ENCODE data around the gene MCM6.
"Not testable (repeated sequence)": the region's sequence is repeated elsewhere in the genome, so short reads cannot be mapped to it uniquely, and the experiment has no call there.

Gene MCM6

GRCh38 chr2:135818937-135819610, 57.2 kb downstream of the MCM6 start:
- DNase-seq = peak in 1 of 5 experiments; percentile 80

DNA sequence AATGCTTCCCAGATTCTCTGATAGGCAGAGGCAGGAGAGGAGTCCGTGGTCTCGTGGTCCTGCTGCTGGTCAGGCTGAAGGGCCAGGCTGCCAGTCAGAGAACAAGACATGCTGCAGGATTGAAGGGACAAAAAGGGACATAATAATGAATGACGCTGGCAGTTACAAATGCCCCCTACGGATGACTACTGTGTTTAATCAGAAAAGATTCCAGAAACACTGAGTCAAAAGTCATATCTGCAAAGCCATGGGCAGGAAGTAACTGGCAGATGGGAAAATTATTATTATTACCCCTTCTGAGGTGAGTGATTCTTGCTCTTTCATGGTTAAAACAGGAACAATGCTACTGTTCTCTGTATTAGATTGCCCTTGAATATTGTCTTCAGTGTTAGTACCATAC, 58.3 kb downstream of the MCM6 start:
- DNase-seq = no peak

- no peak for DNase-seq
Measured at GRCh38 chr2:135817466-135817865, 58.8 kb downstream of the MCM6 start.

GRCh38 chr2:135815269-135815668, 61.0 kb downstream of the MCM6 start:
- no peak for DNase-seq

- DNase-seq = no peak
Measured at GRCh38 chr2:135812907-135813511, 63.2 kb downstream of the MCM6 start.

DNA sequence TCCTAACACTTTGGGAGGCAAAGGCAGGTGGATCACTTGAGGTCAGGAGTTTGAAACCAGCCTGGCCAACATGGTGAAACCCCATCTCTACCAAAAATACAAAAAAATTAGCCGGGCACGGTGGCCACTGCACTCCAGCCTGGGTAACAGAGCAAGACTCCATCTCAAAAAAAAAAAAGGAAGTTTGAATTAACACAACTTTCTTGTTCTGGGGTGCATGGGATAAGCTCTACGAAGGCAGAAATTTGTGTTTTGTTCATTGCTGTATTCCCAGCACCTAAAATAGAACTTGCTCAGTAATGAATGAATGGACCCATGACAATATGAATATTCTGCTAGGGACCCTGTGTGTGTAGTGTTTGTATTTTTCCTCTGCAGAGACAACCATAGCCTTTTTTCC, 68.4 kb downstream of the MCM6 start:
- not testable (repeated sequence) for DNase-seq

GRCh38 chr2:135803278-135803677, 73.0 kb downstream of the MCM6 start:
- DNase-seq = no peak

GRCh38 chr2:135802350-135802749, 73.9 kb downstream of the MCM6 start:
- DNase-seq = no peak

DNA sequence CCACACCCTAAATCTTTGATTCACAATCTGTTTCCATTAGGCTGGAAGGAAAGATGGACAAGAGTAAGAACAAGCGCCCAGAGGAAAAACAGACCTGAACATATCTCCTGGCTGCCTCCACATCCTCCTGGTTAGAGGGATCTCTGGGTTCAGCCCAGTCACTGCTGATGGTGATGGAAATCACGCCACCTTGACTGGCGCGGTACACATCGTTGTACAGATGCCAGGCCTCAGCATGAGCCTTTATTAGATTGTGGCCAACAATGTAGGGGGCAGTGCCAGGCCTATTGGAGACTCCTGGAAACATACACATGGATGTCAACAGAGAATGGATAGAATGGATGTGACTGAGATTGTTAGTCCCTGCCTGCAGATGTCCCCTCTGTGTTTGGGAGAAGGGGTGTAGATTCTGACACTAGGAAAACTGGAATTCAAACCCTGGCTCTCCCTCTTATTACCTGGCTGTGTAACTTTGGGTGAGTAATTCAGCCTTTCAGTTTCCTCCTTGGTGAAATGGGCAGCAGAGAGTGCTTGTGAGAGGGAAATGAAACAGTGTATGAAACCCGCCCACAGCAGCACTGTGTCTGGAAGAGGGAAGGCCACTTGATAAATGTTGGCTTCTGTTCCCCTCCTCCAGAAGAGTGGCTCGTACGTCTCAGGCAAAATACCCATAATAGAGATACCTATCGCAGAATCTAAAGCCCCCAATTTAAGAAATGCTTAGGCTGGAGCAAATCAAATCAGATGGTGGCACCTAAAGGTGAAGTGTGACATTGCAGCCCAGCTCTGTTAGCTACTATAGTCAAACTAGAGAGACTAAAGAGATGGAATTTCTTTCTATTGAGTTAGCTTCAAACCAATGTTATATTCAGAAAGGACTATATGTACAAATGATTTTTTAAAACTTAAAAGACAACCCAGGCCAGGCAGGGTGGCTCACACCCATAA, 75.5 kb downstream of the MCM6 start:
- DNase-seq = no peak

DNA sequence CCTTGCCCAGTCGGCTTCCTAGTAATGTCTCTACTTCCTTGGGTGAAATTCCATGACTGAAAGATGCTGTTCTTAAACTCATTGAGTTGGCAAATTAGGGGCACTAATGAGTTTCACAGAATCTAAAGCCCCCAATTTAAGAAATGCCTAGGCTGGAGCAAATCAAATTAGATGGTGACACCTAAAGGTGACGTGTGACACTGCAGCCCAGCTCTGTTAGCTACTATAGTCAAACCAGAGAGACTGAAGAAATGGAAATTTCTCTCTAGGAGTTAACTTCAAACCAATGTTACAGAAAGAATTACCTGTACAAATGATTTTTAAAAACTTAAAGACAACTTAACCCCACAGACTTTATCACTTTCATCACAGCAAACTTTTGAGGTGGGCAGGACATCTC, 76.5 kb downstream of the MCM6 start:
- DNase-seq = no peak

- DNase-seq = no peak
Measured at GRCh38 chr2:135798762-135799161, 77.5 kb downstream of the MCM6 start.

- no peak for DNase-seq
Measured at GRCh38 chr2:135798275-135798705, 78.0 kb downstream of the MCM6 start.

- DNase-seq = peak; percentile 42 to 84 (median 60)
Measured at GRCh38 chr2:135797497-135798274, 78.6 kb downstream of the MCM6 start.

GRCh38 chr2:135796606-135797005, 79.6 kb downstream of the MCM6 start:
- no peak for DNase-seq

GRCh38 chr2:135795641-135796040, 80.6 kb downstream of the MCM6 start:
- not testable (repeated sequence) for DNase-seq

DNA sequence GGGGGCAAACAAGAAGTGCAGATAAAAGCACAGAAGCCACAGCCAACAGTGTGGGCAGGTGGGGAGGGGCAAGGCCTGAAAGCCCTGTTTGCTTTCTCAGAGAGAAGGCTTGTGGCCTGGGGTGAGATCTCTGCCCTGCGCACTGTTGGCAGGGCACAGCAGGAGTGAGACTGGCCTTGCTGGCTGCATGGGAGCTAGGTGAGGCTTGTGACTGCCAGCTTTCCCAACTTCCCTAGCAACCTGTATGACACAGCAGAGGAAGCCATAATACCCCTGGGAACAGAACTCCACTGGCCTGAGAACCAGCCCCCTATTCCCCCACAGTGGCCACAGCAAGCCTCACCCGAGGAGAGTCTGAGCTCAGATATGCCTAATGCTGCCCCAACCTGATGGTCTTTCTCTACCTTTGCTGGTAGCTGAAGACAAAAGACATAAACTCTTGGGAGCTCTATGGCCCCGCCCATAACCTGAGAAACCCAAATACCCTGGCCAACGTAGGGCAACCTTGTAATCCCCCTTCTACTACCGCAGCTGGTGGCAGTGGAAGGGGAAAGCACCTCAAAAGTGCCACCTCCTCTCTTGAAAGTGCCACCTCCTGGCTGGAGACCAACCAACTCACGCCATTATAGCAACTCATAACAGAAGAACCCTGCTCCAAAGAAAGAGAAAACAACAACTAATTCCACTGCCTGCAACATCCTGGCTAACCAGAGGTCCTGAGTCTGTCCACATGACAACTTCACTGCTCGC, 83.7 kb downstream of the MCM6 start:
- DNase-seq = peak in 1 of 5 experiments; percentile 69

GRCh38 chr2:135791418-135792190, 84.6 kb downstream of the MCM6 start:
- no peak for DNase-seq

DNA sequence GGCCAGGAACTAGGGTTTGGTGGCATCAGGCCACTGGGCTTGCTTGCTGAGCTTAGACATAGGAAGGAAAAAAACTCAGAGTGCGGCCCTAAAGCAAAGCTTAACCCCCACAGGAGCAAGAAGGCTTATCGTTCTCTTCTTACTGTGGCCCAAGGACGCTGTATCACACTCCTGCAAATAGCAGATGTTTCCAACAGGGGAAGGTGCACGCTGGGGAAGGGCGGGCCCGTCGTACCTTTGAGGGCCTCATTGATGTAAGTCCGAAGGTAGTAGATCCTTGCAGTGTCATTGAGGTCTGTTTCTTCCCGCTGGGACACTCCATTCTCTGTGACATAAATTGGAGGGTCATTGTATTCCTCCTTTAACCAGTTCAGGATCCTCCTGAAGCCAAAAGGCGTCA, 85.8 kb downstream of the MCM6 start:
- no peak for DNase-seq

Measured in T-helper 2 cell (primary cell).